Measurements from ENCODE around the gene HPN. TPM values are rescaled to one million over a fixed set of nuclear protein-coding genes. Genes with fewer than 3 reads are reported as not detected.
"Not testable (repeated sequence)": the region's sequence is repeated elsewhere in the genome, so short reads cannot be mapped to it uniquely, and the experiment has no call there.

HPN gene
- total RNA-seq, 1 donor from 2014 or later: not detected

- peaks cover 20% of the 10 kb centered on the region for H3K36me3 ChIP-seq (ENCODE audit: control insufficient read depth, insufficient read depth, low read length)
- TF ChIP-seq CTCF (IDR thresholded peaks at IDR 0.05; ENCODE audit: insufficient read depth, low read length, severe bottlenecking): no peak
- DNase-seq (ENCODE audit: low read depth) (no peak), FAIRE-seq (peak; percentile 62)
- H3K4me3 ChIP-seq (ENCODE audit: low read depth, low read length): no peak overlapping the region
- H3K27me3 ChIP-seq (ENCODE audit: control insufficient read depth, insufficient read depth, low read length): no peaks in the 10 kb centered on the region
These were observed 17.4 kb upstream of the HPN start for GRCh38 chr19:35024095-35024494.

GRCh38 chr19:35025969-35026368 is 15.6 kb upstream of the HPN start:
- H3K4me3 ChIP-seq (ENCODE audit: low read depth, low read length): no peak overlapping the region
- FAIRE-seq (no peak), DNase-seq (ENCODE audit: low read depth) (no peak)
- peaks cover 15% of the 10 kb centered on the region for H3K36me3 ChIP-seq (ENCODE audit: control insufficient read depth, insufficient read depth, low read length)
- H3K27me3 ChIP-seq (ENCODE audit: control insufficient read depth, insufficient read depth, low read length): no peaks in the 10 kb centered on the region
- no peak for TF ChIP-seq CTCF (IDR thresholded peaks at IDR 0.05; ENCODE audit: insufficient read depth, low read length, severe bottlenecking)

- no peak for DNase-seq (ENCODE audit: low read depth)
- no peak for FAIRE-seq
- TF ChIP-seq CTCF (IDR thresholded peaks at IDR 0.05; ENCODE audit: insufficient read depth, low read length, severe bottlenecking): no peak
- Histone ChIP-seq H3K4me3 (ENCODE audit: low read depth, low read length) (no peak overlapping the region), H3K36me3 (ENCODE audit: control insufficient read depth, insufficient read depth, low read length) (peaks cover 14% of the 10 kb centered on the region), H3K27me3 (ENCODE audit: control insufficient read depth, insufficient read depth, low read length) (peaks cover 2% of the 10 kb centered on the region)
These were observed 15.1 kb upstream of the HPN start for GRCh38 chr19:35026418-35026817.

GRCh38 chr19:35027009-35027408 is 14.5 kb upstream of the HPN start:
- peaks cover 12% of the 10 kb centered on the region for H3K36me3 ChIP-seq (ENCODE audit: control insufficient read depth, insufficient read depth, low read length)
- no peak overlapping the region for H3K4me3 ChIP-seq (ENCODE audit: low read depth, low read length)
- no peak for TF ChIP-seq CTCF (IDR thresholded peaks at IDR 0.05; ENCODE audit: insufficient read depth, low read length, severe bottlenecking)
- H3K27me3 ChIP-seq (ENCODE audit: control insufficient read depth, insufficient read depth, low read length): peaks cover 7% of the 10 kb centered on the region
- DNase-seq (ENCODE audit: low read depth): no peak
- FAIRE-seq: no peak

GRCh38 chr19:35027851-35028599 is 13.5 kb upstream of the HPN start:
- Histone ChIP-seq H3K36me3 (ENCODE audit: control insufficient read depth, insufficient read depth, low read length) (peaks cover 12% of the 10 kb centered on the region), H3K4me3 (ENCODE audit: low read depth, low read length) (no peak overlapping the region), H3K27me3 (ENCODE audit: control insufficient read depth, insufficient read depth, low read length) (peaks cover 12% of the 10 kb centered on the region)
- DNase-seq (ENCODE audit: low read depth): no peak
- no peak for TF ChIP-seq CTCF (IDR thresholded peaks at IDR 0.05; ENCODE audit: insufficient read depth, low read length, severe bottlenecking)
- FAIRE-seq: no peak

GRCh38 chr19:35028600-35028885 is 13.0 kb upstream of the HPN start:
- not testable (repeated sequence) for FAIRE-seq; H3K36me3 ChIP-seq (ENCODE audit: control insufficient read depth, insufficient read depth, low read length); DNase-seq (ENCODE audit: low read depth); H3K4me3 ChIP-seq (ENCODE audit: low read depth, low read length)
- H3K27me3 ChIP-seq (ENCODE audit: control insufficient read depth, insufficient read depth, low read length): peaks cover 12% of the 10 kb centered on the region

- peaks cover 12% of the 10 kb centered on the region for H3K27me3 ChIP-seq (ENCODE audit: control insufficient read depth, insufficient read depth, low read length)
- FAIRE-seq; H3K4me3 ChIP-seq (ENCODE audit: low read depth, low read length); DNase-seq (ENCODE audit: low read depth); H3K36me3 ChIP-seq (ENCODE audit: control insufficient read depth, insufficient read depth, low read length): not testable (repeated sequence)
These were observed 12.2 kb upstream of the HPN start for GRCh38 chr19:35029275-35029736.

All from bronchial epithelial cell (primary cell).